Measurements from ENCODE around the gene SGMS1.
A peak's percentile ranks its signal among the peaks of the same experiment; 100 is the strongest.

The SGMS1 gene

DNA sequence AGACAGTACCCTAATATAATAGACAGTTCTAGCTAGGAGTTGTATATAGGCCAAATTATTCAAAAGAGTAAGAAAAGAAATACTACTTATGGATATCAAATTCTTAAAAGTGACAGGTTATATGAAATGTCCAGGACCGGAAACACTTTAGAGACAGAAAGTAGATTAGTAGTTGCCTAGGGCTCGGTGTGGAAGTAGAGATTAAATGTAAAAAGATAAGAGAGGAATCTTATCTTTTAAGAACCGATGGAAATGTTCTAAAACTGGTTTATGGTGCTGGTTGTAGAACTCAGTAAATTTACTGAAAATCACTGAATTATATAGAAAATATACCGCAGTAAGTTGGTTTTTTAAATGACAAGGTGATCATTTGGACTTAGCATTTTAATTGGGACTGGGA lies 224.9 kb downstream of the SGMS1 start:
- H2BK120ac ChIP-seq (ENCODE audit: low read depth, low read length): no peak overlapping the region
- peaks cover 17% of the 10 kb centered on the region for H3K79me1 ChIP-seq (replicated peaks; ENCODE audit: low read length, poor library complexity, severe bottlenecking)
- no peak overlapping the region for H3K4me2 ChIP-seq (ENCODE audit: low read length, poor library complexity, severe bottlenecking)
- H3K18ac ChIP-seq (ENCODE audit: low read depth in 1 of 2, low read length in 2 of 2): no peak overlapping the region
- no peaks in the 10 kb centered on the region for H3K27me3 ChIP-seq (ENCODE audit: control insufficient read depth in 1 of 2, insufficient read depth in 1 of 2, low read length in 2 of 2)
- H3K9me3 ChIP-seq (ENCODE audit: control insufficient read depth, low read length): no peaks in the 10 kb centered on the region
- no peak overlapping the region for H3K9ac ChIP-seq (ENCODE audit: low read length)
- DNase-seq: no peak
- H2AK5ac ChIP-seq (ENCODE audit: low read length, severe bottlenecking): no peak overlapping the region
- H2AFZ ChIP-seq (ENCODE audit: low read depth, low read length): no peak overlapping the region
- WGBS: 84% methylated on average over 3 of the region's 4 CpGs
- H3K23ac ChIP-seq (ENCODE audit: low read length in 2 of 2): no peak overlapping the region
- peaks cover 3% of the 10 kb centered on the region for H3K4me1 ChIP-seq (ENCODE audit: control insufficient read depth, insufficient read depth, low read depth, low read length)
- no peak overlapping the region for H2BK12ac ChIP-seq (ENCODE audit: low read length in 2 of 2)
- no peak overlapping the region for H3K4me3 ChIP-seq (ENCODE audit: insufficient read depth in 1 of 2, low read depth in 1 of 2, low read length in 2 of 2)
- no peak overlapping the region for H4K91ac ChIP-seq (ENCODE audit: low read length)
- no peaks in the 10 kb centered on the region for H3K36me3 ChIP-seq (ENCODE audit: control insufficient read depth in 1 of 2, insufficient read depth in 2 of 2, low read depth in 1 of 2, low read length in 2 of 2)
- no peak overlapping the region for H2BK5ac ChIP-seq (ENCODE audit: low read depth, low read length, poor library complexity, severe bottlenecking)
- H3K4ac ChIP-seq (ENCODE audit: low read depth in 1 of 2, low read length in 2 of 2): no peak overlapping the region
- no peak overlapping the region for H3K14ac ChIP-seq (ENCODE audit: low read length in 2 of 2)
- no peak overlapping the region for H2BK15ac ChIP-seq (ENCODE audit: low read depth, poor library complexity, severe bottlenecking)
- no peak overlapping the region for H4K8ac ChIP-seq (ENCODE audit: low read length)
- H3K27ac ChIP-seq (ENCODE audit: low read length, poor library complexity, severe bottlenecking): no peak overlapping the region

DNA sequence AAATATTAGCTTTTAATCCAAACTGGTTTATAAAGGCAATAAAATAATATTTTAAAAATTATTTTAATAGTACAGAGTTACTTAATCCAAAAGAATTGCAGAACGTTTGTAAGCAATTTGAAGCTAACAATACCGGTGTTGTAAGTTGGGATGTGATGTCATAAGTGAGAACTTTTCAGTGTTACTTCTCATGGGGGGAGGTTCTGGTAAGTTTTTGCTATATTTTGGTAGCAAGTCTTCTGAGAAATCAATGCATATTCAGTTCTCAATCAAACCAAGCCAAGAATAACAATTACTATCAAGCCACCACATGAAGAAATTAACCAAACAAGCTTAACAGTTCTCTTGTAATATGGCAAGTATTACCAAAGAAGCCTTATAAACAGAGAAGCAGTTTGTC lies 225.4 kb downstream of the SGMS1 start:
- no peak for DNase-seq
- H3K4me2 ChIP-seq (ENCODE audit: low read length, poor library complexity, severe bottlenecking): no peak overlapping the region
- H3K9me3 ChIP-seq (ENCODE audit: control insufficient read depth, low read length): no peaks in the 10 kb centered on the region
- no peak overlapping the region for H3K9ac ChIP-seq (ENCODE audit: low read length)
- H2AFZ ChIP-seq (ENCODE audit: low read depth, low read length): no peak overlapping the region
- H2BK120ac ChIP-seq (ENCODE audit: low read depth, low read length): no peak overlapping the region
- no peaks in the 10 kb centered on the region for H3K27me3 ChIP-seq (ENCODE audit: control insufficient read depth in 1 of 2, insufficient read depth in 1 of 2, low read length in 2 of 2)
- no peak overlapping the region for H3K4ac ChIP-seq (ENCODE audit: low read depth in 1 of 2, low read length in 2 of 2)
- H3K27ac ChIP-seq (ENCODE audit: low read length, poor library complexity, severe bottlenecking): no peak overlapping the region
- H2BK15ac ChIP-seq (ENCODE audit: low read depth, poor library complexity, severe bottlenecking): no peak overlapping the region
- H3K36me3 ChIP-seq (ENCODE audit: control insufficient read depth in 1 of 2, insufficient read depth in 2 of 2, low read depth in 1 of 2, low read length in 2 of 2): no peaks in the 10 kb centered on the region
- no peak overlapping the region for H4K8ac ChIP-seq (ENCODE audit: low read length)
- H3K79me1 ChIP-seq (replicated peaks; ENCODE audit: low read length, poor library complexity, severe bottlenecking): peaks cover 14% of the 10 kb centered on the region
- no peak overlapping the region for H4K91ac ChIP-seq (ENCODE audit: low read length)
- H2AK5ac ChIP-seq (ENCODE audit: low read length, severe bottlenecking): no peak overlapping the region
- WGBS: 90% methylated on average over 2 of the region's 2 CpGs
- H2BK12ac ChIP-seq (ENCODE audit: low read length in 2 of 2): no peak overlapping the region
- H3K4me3 ChIP-seq (ENCODE audit: insufficient read depth in 1 of 2, low read depth in 1 of 2, low read length in 2 of 2): no peak overlapping the region
- H2BK5ac ChIP-seq (ENCODE audit: low read depth, low read length, poor library complexity, severe bottlenecking): no peak overlapping the region
- H3K23ac ChIP-seq (ENCODE audit: low read length in 2 of 2): no peak overlapping the region
- H3K4me1 ChIP-seq (ENCODE audit: control insufficient read depth, insufficient read depth, low read depth, low read length): peaks cover 3% of the 10 kb centered on the region
- H3K14ac ChIP-seq (ENCODE audit: low read length in 2 of 2): no peak overlapping the region
- H3K18ac ChIP-seq (ENCODE audit: low read depth in 1 of 2, low read length in 2 of 2): no peak overlapping the region

DNA sequence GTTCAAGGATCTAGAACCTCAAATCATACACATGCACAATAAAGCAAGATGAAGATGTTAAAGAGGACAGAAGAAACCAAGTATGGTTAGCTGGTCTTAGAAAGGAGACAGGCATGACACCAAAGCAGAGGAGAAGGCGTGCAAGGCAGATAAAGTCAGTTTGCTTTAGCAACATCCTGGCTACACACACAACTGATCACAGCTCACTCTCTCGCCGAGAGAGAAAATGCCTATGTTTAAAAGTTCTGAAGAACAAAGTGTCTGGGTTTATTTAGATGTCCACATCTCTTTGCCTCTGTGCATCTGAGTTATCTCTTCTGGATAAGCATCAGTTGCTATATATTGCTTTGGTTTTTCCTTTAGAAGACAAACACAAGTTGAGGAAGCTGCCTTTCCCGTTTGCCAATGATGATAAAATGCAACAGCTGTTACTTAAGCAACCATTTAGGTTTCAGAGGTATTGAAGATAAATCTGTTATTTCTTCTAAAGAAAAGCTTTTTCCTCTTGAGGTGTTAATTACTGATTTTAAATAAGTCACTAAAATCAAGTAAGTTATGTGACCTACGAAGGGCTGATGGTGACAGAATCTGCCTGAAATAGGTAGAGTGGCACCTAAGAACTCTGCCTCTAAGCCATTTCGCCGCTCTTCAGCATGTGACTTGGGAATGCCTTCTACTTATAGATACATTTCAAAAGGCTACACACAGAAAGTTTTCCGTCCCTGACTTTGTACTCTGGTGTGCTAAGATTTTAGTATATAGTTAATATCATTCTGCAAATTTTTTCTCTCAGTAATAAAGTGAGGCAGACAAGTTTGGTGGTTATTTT lies 226.2 kb downstream of the SGMS1 start:
- no peak overlapping the region for H3K9ac ChIP-seq (ENCODE audit: low read length)
- H3K23ac ChIP-seq (ENCODE audit: low read length in 2 of 2): no peak overlapping the region
- no peak overlapping the region for H2AK5ac ChIP-seq (ENCODE audit: low read length, severe bottlenecking)
- H2BK12ac ChIP-seq (ENCODE audit: low read length in 2 of 2): no peak overlapping the region
- no peak overlapping the region for H2AFZ ChIP-seq (ENCODE audit: low read depth, low read length)
- H3K9me3 ChIP-seq (ENCODE audit: control insufficient read depth, low read length): no peaks in the 10 kb centered on the region
- H2BK120ac ChIP-seq (ENCODE audit: low read depth, low read length): no peak overlapping the region
- 100% methylated on average over 1 of the region's 8 CpGs for WGBS
- peaks cover 3% of the 10 kb centered on the region for H3K4me1 ChIP-seq (ENCODE audit: control insufficient read depth, insufficient read depth, low read depth, low read length)
- no peak overlapping the region for H3K18ac ChIP-seq (ENCODE audit: low read depth in 1 of 2, low read length in 2 of 2)
- no peak overlapping the region for H3K4me3 ChIP-seq (ENCODE audit: insufficient read depth in 1 of 2, low read depth in 1 of 2, low read length in 2 of 2)
- H4K91ac ChIP-seq (ENCODE audit: low read length): no peak overlapping the region
- no peak overlapping the region for H3K4ac ChIP-seq (ENCODE audit: low read depth in 1 of 2, low read length in 2 of 2)
- no peak overlapping the region for H2BK15ac ChIP-seq (ENCODE audit: low read depth, poor library complexity, severe bottlenecking)
- H2BK5ac ChIP-seq (ENCODE audit: low read depth, low read length, poor library complexity, severe bottlenecking): no peak overlapping the region
- no peak overlapping the region for H4K8ac ChIP-seq (ENCODE audit: low read length)
- no peak overlapping the region for H3K14ac ChIP-seq (ENCODE audit: low read length in 2 of 2)
- peak; percentile 37 for DNase-seq
- no peak overlapping the region for H3K27ac ChIP-seq (ENCODE audit: low read length, poor library complexity, severe bottlenecking)
- no peaks in the 10 kb centered on the region for H3K36me3 ChIP-seq (ENCODE audit: control insufficient read depth in 1 of 2, insufficient read depth in 2 of 2, low read depth in 1 of 2, low read length in 2 of 2)
- H3K79me1 ChIP-seq (replicated peaks; ENCODE audit: low read length, poor library complexity, severe bottlenecking): peaks cover 11% of the 10 kb centered on the region
- no peaks in the 10 kb centered on the region for H3K27me3 ChIP-seq (ENCODE audit: control insufficient read depth in 1 of 2, insufficient read depth in 1 of 2, low read length in 2 of 2)
- H3K4me2 ChIP-seq (ENCODE audit: low read length, poor library complexity, severe bottlenecking): no peak overlapping the region

DNA sequence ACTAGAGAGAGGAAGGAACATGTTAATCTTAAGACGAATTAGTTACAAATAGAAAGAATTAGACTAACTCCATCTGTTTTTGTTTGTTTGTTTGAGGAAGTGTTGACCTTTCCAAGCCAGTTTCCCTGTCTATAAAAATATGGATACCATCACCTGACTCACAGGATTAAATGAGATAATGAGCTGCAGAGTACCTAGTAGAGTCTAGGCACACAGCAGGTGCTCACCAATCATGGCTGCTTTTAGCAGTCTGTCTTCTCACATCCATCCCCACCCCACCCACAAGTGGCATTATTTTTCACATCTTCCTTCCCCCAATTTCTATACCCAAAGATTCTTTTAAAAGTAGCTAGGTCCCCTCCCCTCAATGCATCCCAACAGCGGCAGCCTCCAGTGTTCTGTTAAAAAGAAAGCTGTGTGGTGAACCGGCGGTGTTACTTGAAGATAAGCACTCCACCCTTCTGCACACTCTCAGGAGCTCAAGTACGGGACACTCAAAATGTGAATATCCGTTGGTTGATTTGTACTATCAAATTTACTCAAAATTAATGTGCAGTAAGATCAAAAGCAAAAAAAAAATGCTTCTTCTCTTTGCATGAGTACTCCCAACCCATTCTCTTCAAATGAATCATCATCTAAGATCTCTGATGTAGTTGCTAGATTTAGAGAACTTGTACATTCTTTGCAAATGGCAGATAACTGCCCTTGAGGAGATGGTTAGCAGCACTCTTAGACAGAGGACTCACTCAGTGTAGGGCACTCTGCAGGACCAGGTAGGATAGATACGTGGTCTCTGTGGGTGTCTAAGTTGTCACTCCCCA lies 227.1 kb downstream of the SGMS1 start:
- Histone ChIP-seq H3K4ac (ENCODE audit: low read depth in 1 of 2, low read length in 2 of 2) (no peak overlapping the region), H2BK15ac (ENCODE audit: low read depth, poor library complexity, severe bottlenecking) (no peak overlapping the region), H3K4me2 (ENCODE audit: low read length, poor library complexity, severe bottlenecking) (no peak overlapping the region), H3K27ac (ENCODE audit: low read length, poor library complexity, severe bottlenecking) (no peak overlapping the region), H3K36me3 (ENCODE audit: control insufficient read depth in 1 of 2, insufficient read depth in 2 of 2, low read depth in 1 of 2, low read length in 2 of 2) (no peaks in the 10 kb centered on the region), H3K79me1 (replicated peaks; ENCODE audit: low read length, poor library complexity, severe bottlenecking) (peaks cover 14% of the 10 kb centered on the region), H2BK5ac (ENCODE audit: low read depth, low read length, poor library complexity, severe bottlenecking) (no peak overlapping the region), H2BK120ac (ENCODE audit: low read depth, low read length) (no peak overlapping the region), H2AFZ (ENCODE audit: low read depth, low read length) (no peak overlapping the region), H2AK5ac (ENCODE audit: low read length, severe bottlenecking) (no peak overlapping the region), H3K27me3 (ENCODE audit: control insufficient read depth in 1 of 2, insufficient read depth in 1 of 2, low read length in 2 of 2) (no peaks in the 10 kb centered on the region), H3K9me3 (ENCODE audit: control insufficient read depth, low read length) (no peaks in the 10 kb centered on the region), H3K23ac (ENCODE audit: low read length in 2 of 2) (no peak overlapping the region), H3K4me3 (ENCODE audit: insufficient read depth in 1 of 2, low read depth in 1 of 2, low read length in 2 of 2) (no peak overlapping the region), H3K4me1 (ENCODE audit: control insufficient read depth, insufficient read depth, low read depth, low read length) (peaks cover 3% of the 10 kb centered on the region), H2BK12ac (ENCODE audit: low read length in 2 of 2) (no peak overlapping the region), H3K9ac (ENCODE audit: low read length) (no peak overlapping the region), H3K18ac (ENCODE audit: low read depth in 1 of 2, low read length in 2 of 2) (no peak overlapping the region), H4K8ac (ENCODE audit: low read length) (no peak overlapping the region), H4K91ac (ENCODE audit: low read length) (no peak overlapping the region), H3K14ac (ENCODE audit: low read length in 2 of 2) (no peak overlapping the region)
- 96% methylated on average over 4 of the region's 7 CpGs for WGBS
- DNase-seq: peak; percentile 53
